HL-60/S4 treated with retinoic acid at 250 ng/mL for 4 days and 3 days (cell line): Measurements from ENCODE around the gene CCR6.

Experiments
- in situ Hi-C: fragments of 300-500 bp; cut with MboI; formaldehyde crosslinking; loops from 2 replicates; pipeline ENCODE4 v1.7.0; 2022; ENCODE audit warnings: low sequenced_read_pairs

CCR6 gene

GRCh38 chr6:167097770-167098169, 25.1 kb upstream of the CCR6 start:
- in situ Hi-C loops = no loop called here

GRCh38 chr6:167098825-167099225, 24.1 kb upstream of the CCR6 start:
- in situ Hi-C loops = no loop called here

- in situ Hi-C loops = no loop called here
Measured at GRCh38 chr6:167099707-167100106, 23.2 kb upstream of the CCR6 start.

- in situ Hi-C loops = no loop called here
Measured at GRCh38 chr6:167100241-167100674, 22.6 kb upstream of the CCR6 start.

GRCh38 chr6:167102318-167102717, 20.6 kb upstream of the CCR6 start:
- in situ Hi-C loops = no loop called here

GRCh38 chr6:167103041-167103891, 19.6 kb upstream of the CCR6 start:
- in situ Hi-C loops = no loop called here

GRCh38 chr6:167104388-167104787, 18.5 kb upstream of the CCR6 start:
- in situ Hi-C loops = no loop called here

- in situ Hi-C loops = no loop called here
Measured at GRCh38 chr6:167105060-167105459, 17.8 kb upstream of the CCR6 start.

- in situ Hi-C loops = no loop called here
Measured at GRCh38 chr6:167106406-167106805, 16.5 kb upstream of the CCR6 start.

GRCh38 chr6:167107787-167108186, 15.1 kb upstream of the CCR6 start:
- in situ Hi-C loops = no loop called here

- in situ Hi-C loops = no loop called here
Measured at GRCh38 chr6:167108278-167108677, 14.6 kb upstream of the CCR6 start.

GRCh38 chr6:167109651-167110050, 13.2 kb upstream of the CCR6 start:
- in situ Hi-C loops = no loop called here

GRCh38 chr6:167111597-167111996, 11.3 kb upstream of the CCR6 start:
- in situ Hi-C loops = no loop called here

GRCh38 chr6:167112421-167112820, 10.5 kb upstream of the CCR6 start:
- in situ Hi-C loops = no loop called here

GRCh38 chr6:167113047-167113754, 9.7 kb upstream of the CCR6 start:
- in situ Hi-C loops = no loop called here

GRCh38 chr6:167113935-167114910, 8.7 kb upstream of the CCR6 start:
- in situ Hi-C loops = no loop called here

GRCh38 chr6:167115054-167115453, 7.8 kb upstream of the CCR6 start:
- in situ Hi-C loops = no loop called here

GRCh38 chr6:167116109-167116837, 6.6 kb upstream of the CCR6 start:
- in situ Hi-C loops = no loop called here

- in situ Hi-C loops = no loop called here
Measured at GRCh38 chr6:167116838-167117228, 6.1 kb upstream of the CCR6 start.

- in situ Hi-C loops = no loop called here
Measured at GRCh38 chr6:167118006-167118405, 4.9 kb upstream of the CCR6 start.
